GM19372 (cell line): ENCODE results near the gene TTC23.
"Not testable (repeated sequence)": the region's sequence is repeated elsewhere in the genome, so short reads cannot be mapped to it uniquely, and the experiment has no call there.

Experiments
- ATAC-seq: cut with Tn5 transposase; IDR thresholded peaks from one replicate; pipeline ENCODE4 v1.9.1; 2021; ENCODE audit warnings: mild to moderate bottlenecking, low read depth, moderate library complexity; ENCODE audit not compliant: unreplicated experiment

TTC23 gene

GRCh38 chr15:99122831-99123712, 126.3 kb downstream of the TTC23 start:
- no peak for ATAC-seq

DNA sequence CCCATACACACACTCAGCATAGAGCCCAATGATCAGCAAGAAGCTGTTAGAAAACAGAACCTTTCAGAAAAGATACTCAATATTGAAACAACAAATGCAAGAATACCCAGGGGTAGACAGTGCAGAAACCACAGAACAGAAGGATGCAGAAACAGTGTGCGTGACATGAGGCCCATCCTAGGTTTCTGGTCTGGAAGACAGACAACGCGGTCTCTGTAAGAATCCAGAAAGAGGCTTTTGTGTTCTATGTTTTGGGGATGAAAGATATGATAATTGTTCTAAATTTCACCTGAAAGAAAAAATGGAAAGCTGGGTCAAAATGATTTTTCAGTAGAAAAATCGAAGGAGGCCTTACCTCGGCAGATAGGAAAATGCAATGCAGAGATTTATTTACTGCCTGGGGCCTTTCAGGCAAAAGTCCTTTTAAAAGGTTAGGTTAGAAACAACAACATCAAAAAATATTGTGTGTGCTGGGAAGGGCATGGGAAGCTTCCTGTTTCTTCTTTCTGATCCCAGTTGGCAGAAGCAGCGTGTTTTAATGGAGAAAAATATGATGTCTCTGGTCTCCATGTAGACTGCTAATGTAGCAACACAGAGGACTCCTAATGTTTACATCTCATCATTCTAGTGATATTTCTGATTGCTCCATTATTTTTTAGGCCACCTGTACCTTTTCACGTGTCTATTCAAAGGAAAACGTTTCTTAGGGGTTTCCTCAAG, 127.5 kb downstream of the TTC23 start:
- ATAC-seq = no peak

DNA sequence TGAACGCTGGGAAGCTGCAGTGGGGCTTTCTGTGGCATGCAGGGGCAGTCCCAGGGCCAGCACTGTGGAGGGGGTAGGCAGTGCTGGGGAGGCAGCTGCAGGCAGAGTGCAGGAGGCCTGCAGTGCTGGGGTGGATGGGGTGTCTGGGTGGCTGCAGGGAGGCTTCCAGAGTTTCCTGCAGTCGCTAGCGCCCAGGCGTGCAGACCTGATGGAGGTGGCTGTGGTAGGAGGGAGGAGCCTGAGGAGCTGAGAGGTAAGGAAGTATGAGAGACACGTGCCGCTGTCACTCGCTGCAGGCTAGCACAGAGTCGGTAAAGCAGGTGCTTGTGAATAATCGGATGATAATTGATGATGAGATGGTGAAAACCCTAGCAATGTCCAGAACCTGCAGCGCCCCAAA, 128.2 kb downstream of the TTC23 start:
- no peak for ATAC-seq

DNA sequence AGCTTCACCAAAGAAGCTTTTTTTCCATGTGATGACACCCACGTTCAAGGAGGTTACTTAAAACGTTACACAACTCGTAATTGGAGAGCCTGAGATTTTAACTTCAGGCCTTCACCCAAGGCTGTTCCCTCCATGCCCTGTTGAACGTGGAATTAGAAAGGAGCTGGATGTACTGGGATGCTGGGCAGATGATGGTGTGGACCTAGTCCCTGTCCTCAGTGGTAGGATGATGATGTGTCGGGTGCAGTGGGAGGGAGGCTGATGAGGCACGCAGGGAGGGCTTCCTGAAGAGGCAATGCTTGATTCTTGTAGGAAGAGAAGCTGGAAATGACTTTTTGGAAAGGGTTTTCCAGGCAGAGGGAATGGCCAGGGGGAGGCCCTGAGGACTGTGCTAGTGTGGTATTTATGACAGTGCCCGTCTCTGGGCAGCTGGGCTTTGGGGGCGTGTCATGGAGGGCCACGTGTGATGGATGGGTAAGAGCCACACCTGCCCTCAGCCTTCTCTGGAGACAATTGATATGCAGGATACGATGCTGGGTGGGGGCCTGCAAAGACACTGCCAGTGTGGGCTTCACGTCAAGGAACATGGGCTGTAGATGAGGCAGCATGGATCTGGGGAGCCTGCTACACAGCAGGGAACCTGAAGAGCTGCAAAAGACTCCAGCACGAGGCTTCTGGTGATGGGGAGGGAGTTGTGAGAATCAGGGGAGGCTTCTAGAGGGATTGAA, 129.2 kb downstream of the TTC23 start:
- no peak for ATAC-seq

DNA sequence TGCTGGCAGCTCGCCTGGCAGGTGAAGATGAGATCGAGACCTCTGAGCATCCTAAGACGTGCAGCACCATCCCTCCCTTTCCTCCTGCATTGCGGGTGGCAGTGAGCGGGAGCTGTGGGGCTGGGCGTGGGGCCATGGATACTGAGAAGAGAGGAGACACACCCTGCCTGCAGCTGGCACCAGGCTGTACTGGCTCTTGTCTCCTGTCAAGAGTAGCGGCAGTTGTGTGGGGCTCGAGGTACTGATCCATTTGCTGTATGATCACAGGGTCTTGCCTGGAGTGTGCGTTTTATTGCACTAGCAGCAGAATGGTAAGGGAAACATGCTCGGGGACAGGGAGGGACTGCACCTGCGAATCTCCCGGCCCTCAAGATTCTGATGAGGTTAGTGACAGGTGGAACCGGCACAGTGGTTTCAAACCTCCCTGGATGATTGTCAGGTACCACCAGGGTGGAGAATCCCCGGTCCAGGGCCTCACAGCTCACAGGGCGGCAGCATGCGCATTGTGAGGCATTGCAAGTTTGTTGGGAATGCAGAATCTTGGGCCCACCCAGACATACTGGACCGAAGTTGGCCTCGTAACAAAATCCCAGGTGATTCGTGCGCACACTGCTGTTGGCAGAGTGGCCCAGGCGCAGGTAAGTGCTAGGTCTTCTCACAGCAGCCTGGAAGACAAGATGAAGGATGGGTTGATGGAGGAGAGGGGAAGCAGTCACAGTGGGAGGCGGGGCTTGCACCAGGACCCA, 130.4 kb downstream of the TTC23 start:
- no peak for ATAC-seq

DNA sequence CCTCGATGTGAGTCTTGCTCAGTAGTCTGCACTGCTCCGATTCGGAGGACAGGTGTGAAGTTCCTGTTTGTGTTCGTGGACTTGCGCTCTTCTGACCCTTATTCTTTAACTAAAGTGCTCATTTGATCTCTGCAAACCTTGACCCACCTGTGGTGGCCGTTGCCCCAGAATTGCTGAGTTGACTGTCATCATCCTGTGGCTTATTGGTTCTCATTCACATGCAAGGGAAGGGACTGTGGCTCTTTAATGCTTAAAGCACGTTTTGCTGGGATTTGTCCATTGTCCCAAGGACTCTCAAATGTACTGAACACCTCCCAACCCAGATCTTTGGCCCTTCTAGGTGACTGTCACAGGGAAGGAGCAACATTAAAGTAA, 131.1 kb downstream of the TTC23 start:
- ATAC-seq = no peak

- ATAC-seq = no peak
These were observed 131.7 kb downstream of the TTC23 start for GRCh38 chr15:99117563-99118257.

DNA sequence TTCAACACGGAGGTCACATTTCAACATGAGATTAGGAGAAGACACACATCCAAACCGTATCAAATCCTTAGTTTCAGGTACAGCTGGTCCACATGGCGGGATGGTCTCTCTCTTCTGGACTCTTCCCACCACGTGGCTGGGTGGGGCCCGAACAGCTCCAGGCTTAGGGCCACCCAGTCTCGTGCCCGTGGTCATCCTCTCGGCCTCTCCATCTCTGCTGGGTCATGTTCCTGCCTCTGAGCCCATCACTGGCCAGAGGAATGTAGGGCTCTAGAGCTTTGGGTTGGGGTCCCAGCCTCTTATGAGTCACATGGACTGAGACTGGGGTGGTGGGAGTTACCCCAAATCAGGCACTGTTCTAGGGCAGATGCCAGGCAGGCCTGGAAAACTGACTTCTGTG, 132.3 kb downstream of the TTC23 start:
- ATAC-seq = no peak

GRCh38 chr15:99115300-99116215, 133.8 kb downstream of the TTC23 start:
- no peak for ATAC-seq

DNA sequence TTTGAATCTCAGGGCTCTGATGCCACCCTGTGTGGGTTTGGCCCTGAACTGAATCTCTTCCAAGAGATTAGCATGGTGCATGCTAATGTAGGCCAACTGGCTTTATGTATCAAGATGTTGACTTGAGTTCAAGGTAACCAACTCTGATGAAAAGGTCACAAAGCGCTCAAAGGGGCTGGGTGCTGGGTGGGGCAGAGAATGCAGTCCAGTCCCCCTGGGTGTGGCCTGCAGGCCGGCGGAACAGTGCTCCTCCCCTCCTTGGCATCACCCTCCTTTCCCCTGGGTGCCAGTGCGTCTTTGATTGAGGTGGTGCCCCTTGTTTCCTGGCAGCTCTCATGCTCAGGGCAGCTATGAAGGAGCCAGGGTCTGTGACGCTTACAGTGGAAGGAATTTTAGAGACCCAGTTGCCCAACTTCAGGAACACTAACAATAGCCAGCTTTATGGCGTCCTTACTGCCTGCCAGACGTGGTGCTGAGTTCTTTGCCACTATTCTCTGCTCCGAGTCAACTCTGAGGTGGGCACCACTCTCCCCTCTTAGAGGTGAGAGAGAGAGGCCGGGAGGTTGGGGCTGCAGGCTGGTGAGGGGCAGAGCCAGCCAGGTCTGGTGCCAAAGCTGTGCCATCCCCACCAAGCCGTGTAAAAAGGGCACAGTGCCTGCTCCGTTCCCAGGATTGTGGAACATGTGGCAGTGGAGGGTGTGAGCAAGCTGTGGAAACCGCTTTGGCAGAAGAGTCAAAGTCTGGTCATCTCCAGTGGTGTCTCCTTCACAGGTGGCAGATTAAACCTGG, 134.7 kb downstream of the TTC23 start:
- ATAC-seq = no peak

DNA sequence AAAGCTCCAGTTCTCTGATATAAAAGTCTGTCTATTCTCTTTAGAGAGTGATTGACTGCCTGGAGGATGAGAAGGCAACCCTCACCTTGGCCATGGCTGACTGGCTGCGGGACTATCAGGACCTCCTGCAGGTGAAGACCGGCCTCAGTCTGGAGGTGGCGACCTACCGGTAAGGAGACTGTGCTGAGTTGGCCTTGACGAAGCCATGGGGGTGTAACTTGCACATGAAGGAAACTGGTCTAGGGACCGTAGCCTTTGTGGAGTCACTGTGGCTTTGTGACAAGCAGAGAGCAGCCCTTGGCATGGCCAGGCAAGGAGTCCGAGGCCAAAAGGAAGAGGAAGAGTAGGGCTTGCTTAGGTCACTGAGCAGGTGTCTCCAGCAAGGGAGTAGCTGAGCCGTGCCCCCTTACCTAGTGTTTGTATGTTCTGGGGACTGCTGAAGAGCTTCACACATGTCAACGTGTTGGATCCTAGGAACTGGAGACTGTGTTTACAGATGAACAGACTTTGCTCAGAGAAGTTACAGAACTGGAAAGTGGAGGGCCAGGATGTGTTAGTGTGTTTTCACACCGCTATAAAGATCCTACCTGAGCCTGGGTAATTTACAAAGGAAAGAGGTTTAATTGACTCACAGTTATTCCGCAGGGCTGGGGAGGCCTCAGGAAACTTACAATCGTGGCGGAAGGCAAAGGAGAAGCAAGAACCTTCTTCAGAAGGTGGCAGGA, 135.7 kb downstream of the TTC23 start:
- ATAC-seq = no peak

GRCh38 chr15:99111641-99112040, 137.7 kb downstream of the TTC23 start:
- ATAC-seq = not testable (repeated sequence)

- no peak for ATAC-seq
These were observed 138.6 kb downstream of the TTC23 start for GRCh38 chr15:99110581-99111320.

DNA sequence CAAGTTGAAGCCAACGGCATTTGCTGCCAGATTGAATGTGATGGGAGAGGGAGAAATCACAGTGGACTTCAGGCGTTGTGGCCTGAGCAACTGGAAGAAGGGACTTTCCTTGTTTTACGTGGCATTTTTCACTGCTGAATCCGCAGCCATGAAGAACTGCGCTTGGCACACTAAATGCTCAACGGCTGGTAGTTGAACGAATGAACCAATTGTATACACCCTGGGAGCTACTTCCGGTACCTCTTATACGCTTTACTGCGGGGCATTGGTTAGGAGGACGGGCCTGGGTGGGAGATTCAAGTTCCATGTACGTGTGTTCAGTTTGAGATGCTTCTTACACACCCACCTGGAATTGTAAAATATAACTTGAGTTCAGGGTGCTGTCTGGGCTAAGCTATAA, 139.3 kb downstream of the TTC23 start:
- ATAC-seq = no peak

DNA sequence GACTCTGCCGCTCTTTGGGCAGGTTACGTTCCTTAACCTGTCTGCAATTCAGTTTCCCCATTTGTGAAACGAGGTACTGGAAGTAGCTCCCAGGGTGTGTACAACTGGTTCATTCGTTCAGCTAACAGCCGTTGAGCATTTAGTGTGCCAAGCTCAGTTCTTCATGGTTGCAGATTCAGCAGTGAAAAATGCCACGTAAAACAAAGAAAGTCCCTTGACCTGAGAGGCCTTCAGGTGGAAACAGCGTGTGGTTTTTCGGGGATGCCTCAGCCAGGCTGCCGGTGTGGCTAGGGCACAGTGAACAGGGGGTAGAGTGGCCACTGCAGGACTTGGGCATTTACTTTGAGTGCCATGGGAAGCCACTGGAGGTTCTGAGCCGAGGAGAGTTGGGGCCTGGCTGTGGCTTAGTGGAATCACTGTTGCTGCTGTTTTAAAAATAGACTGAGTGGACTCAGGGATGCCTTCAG, 139.8 kb downstream of the TTC23 start:
- ATAC-seq = no peak

- no peak for ATAC-seq
These were observed 140.4 kb downstream of the TTC23 start for GRCh38 chr15:99108993-99109392.
